DOHH2 (cell line): ENCODE data around the gene DNAJC16.
A peak's percentile ranks its signal among the peaks of the same experiment; 100 is the strongest.

Source experiments
- H3F3A ChIP-seq: fragments of 200-600 bp; sonication (generic), shearing (Covaris generic); 2 replicates; pipeline ENCODE4 v1.6.0; 2016; ENCODE audit warnings: antibody characterized with exemption, mild to moderate bottlenecking; ENCODE audit not compliant: control insufficient read depth, insufficient read depth
- H3K27ac ChIP-seq: fragments of 200-600 bp; sonication (generic); 2 replicates; pipeline ENCODE4 v1.5.1; 2014; ENCODE audit warnings: low read depth, mild to moderate bottlenecking, low read length, moderate library complexity
- H3K27me3 ChIP-seq: fragments of 200-600 bp; sonication (generic); 2 replicates; pipeline ENCODE4 v1.6.1; 2014; ENCODE audit warnings: mild to moderate bottlenecking, low read length, mixed read lengths; ENCODE audit not compliant: control insufficient read depth
- H3K36me3 ChIP-seq: fragments of 200-600 bp; sonication (generic); 2 replicates; pipeline ENCODE4 v1.6.1; 2014; ENCODE audit warnings: mild to moderate bottlenecking, low read length, moderate library complexity, mixed read lengths; ENCODE audit not compliant: control insufficient read depth
- H3K4me1 ChIP-seq: fragments of 200-600 bp; sonication (generic); 2 replicates; pipeline ENCODE4 v1.6.1; 2014; ENCODE audit warnings: mild to moderate bottlenecking, low read length, mixed read lengths; ENCODE audit not compliant: control insufficient read depth
- H3K4me2 ChIP-seq: fragments of 200-600 bp; sonication (generic); 2 replicates; pipeline ENCODE4 v1.6.0; 2014; ENCODE audit warnings: mild to moderate bottlenecking, low read length, moderate library complexity
- H3K4me3 ChIP-seq: fragments of 200-600 bp; sonication (generic); 2 replicates; pipeline ENCODE4 v1.5.1; 2014; ENCODE audit warnings: mild to moderate bottlenecking, low read length, mixed read lengths
- H3K79me2 ChIP-seq: fragments of 200-600 bp; sonication (generic); 2 replicates; pipeline ENCODE4 v1.6.1; 2014; ENCODE audit warnings: mild to moderate bottlenecking, low read length, mixed read lengths; ENCODE audit not compliant: control insufficient read depth
- H3K9me2 ChIP-seq: fragments of 200-600 bp; sonication (generic); replicated peaks from 2 replicates; pipeline ENCODE4 v1.6.1; 2014; ENCODE audit warnings: mild to moderate bottlenecking, low read length, mixed read lengths; ENCODE audit not compliant: control insufficient read depth
- H3K9me3 ChIP-seq: fragments of 200-600 bp; sonication (generic); 2 replicates; pipeline ENCODE4 v1.6.1; 2014; ENCODE audit warnings: antibody characterized with exemption, low read length, mixed read lengths; ENCODE audit not compliant: control insufficient read depth, insufficient read depth
- H4K20me1 ChIP-seq: fragments of 200-600 bp; sonication (generic); 2 replicates; pipeline ENCODE4 v1.6.0; 2014; ENCODE audit warnings: low read depth, mild to moderate bottlenecking, antibody characterized with exemption, low read length, moderate library complexity; ENCODE audit not compliant: control insufficient read depth, insufficient read depth
- CTCF ChIP-seq: fragments of 200-600 bp; sonication (generic); IDR thresholded peaks from one replicate; pipeline ENCODE4 v1.5.1; 2014; ENCODE audit warnings: antibody characterized with exemption, mild to moderate bottlenecking, low read depth, low read length; ENCODE audit not compliant: poor library complexity, severe bottlenecking
- EZH2phosphoT487 ChIP-seq: fragments of 200-600 bp; sonication (generic); IDR thresholded peaks from 2 replicates; pipeline ENCODE4 v1.6.1; 2017; ENCODE audit warnings: borderline replicate concordance, mild to moderate bottlenecking, antibody characterized with exemption, low read length, moderate library complexity, mixed read lengths

The DNAJC16 gene

GRCh38 chr1:15617173-15618076 is 90.8 kb downstream of the DNAJC16 start, which contains the start of gene DDI2:
Gene DDI2 (plus strand): TSS chr1:15617458. CDS start chr1:15617671, 213 bp downstream.
- peak within 1 kb of the TSS; percentile 98 for H3K4me3 ChIP-seq
- peaks cover 14% of the 10 kb centered on the region for H4K20me1 ChIP-seq
- TF ChIP-seq CTCF (no peak), EZH2phosphoT487 (no peak)
- H3K9me3 ChIP-seq = no peaks in the 10 kb centered on the region
- peak within 1 kb of the TSS; percentile 80 for H3K27ac ChIP-seq
- H3K4me1 ChIP-seq = peaks cover 33% of the 10 kb centered on the region
- peaks cover 42% of the 10 kb centered on the region for H3K36me3 ChIP-seq
- peaks cover 9% of the 10 kb centered on the region for H3F3A ChIP-seq
- no peaks in the 10 kb centered on the region; the same call in 1 of the 2 replicates for H3K27me3 ChIP-seq
- no peaks in the 10 kb centered on the region for H3K9me2 ChIP-seq
- peak within 1 kb of the TSS; percentile 91 for H3K4me2 ChIP-seq
- H3K79me2 ChIP-seq = peaks cover 52% of the 10 kb centered on the region

GRCh38 chr1:15618077-15618654 is 91.5 kb downstream of the DNAJC16 start:
- Histone ChIP-seq H3K27me3 (no peaks in the 10 kb centered on the region; the same call in 1 of the 2 replicates), H3K27ac (peak overlapping the region; percentile 80), H3K36me3 (peaks cover 48% of the 10 kb centered on the region), H3K9me3 (no peaks in the 10 kb centered on the region), H3F3A (peaks cover 9% of the 10 kb centered on the region), H3K4me3 (peak overlapping the region; percentile 98), H3K4me1 (peaks cover 33% of the 10 kb centered on the region), H3K4me2 (peak overlapping the region; percentile 91), H3K79me2 (peaks cover 59% of the 10 kb centered on the region), H3K9me2 (no peaks in the 10 kb centered on the region), H4K20me1 (peaks cover 14% of the 10 kb centered on the region)
- no peak for TF ChIP-seq EZH2phosphoT487
- TF ChIP-seq CTCF = no peak

- Histone ChIP-seq H3K4me1 (peaks cover 33% of the 10 kb centered on the region), H3K4me2 (peak overlapping the region; percentile 91), H4K20me1 (peaks cover 14% of the 10 kb centered on the region), H3K27ac (peak overlapping the region; percentile 80), H3K27me3 (no peaks in the 10 kb centered on the region; the same call in 1 of the 2 replicates), H3F3A (peaks cover 9% of the 10 kb centered on the region), H3K9me2 (no peaks in the 10 kb centered on the region), H3K9me3 (no peaks in the 10 kb centered on the region), H3K79me2 (peaks cover 66% of the 10 kb centered on the region), H3K36me3 (peaks cover 48% of the 10 kb centered on the region), H3K4me3 (peak overlapping the region; percentile 98)
- TF ChIP-seq CTCF (no peak), EZH2phosphoT487 (no peak)
Observed at GRCh38 chr1:15618655-15619525, 92.2 kb downstream of the DNAJC16 start.
